Astrocyte of the cerebellum (primary cell): Measurements from ENCODE around the gene PAQR4.

Experiments used
- DNase-seq: peaks from one replicate; pipeline ENCODE4 v3.0.0-alpha.2; 2011; ENCODE audit warnings: low read depth
- H3K4me3 ChIP-seq: 2 replicates; pipeline ENCODE4 v1.5.1; 2011; ENCODE audit warnings: mild to moderate bottlenecking, low read depth, low read length, moderate library complexity
- CTCF ChIP-seq: IDR thresholded peaks from 2 replicates; pipeline ENCODE4 v1.5.1; 2012; ENCODE audit warnings: low read length, low read depth, moderate library complexity, mild to moderate bottlenecking; ENCODE audit errors: missing control alignments
- in situ Hi-C: cut with HindIII; loops from 2 replicates; pipeline ENCODE4 v1.10.0; 2017; ENCODE audit warnings: low sequenced_read_pairs

PAQR4 gene

GRCh38 chr16:2986623-2987188 is 17.6 kb downstream of the PAQR4 start:
- TF ChIP-seq CTCF, result no peak
- in situ Hi-C loops, result no loop called here
- H3K4me3 ChIP-seq, result no peak overlapping the region
- no peak for DNase-seq

GRCh38 chr16:2987286-2987685 is 18.1 kb downstream of the PAQR4 start:
- H3K4me3 ChIP-seq, result no peak overlapping the region
- in situ Hi-C loops, result no loop called here
- TF ChIP-seq CTCF, result no peak
- no peak for DNase-seq

- TF ChIP-seq CTCF, result no peak
- no peak overlapping the region for H3K4me3 ChIP-seq
- in situ Hi-C loops, result no loop called here
- no peak for DNase-seq
Observed at GRCh38 chr16:2987833-2988232, 18.7 kb downstream of the PAQR4 start.

GRCh38 chr16:2988590-2989099 is 19.5 kb downstream of the PAQR4 start:
- no peak for TF ChIP-seq CTCF
- no peak for DNase-seq
- in situ Hi-C loops, result no loop called here
- no peak overlapping the region for H3K4me3 ChIP-seq

GRCh38 chr16:2990891-2991290 is 21.7 kb downstream of the PAQR4 start:
- TF ChIP-seq CTCF, result no peak
- no peak for DNase-seq
- no peak overlapping the region for H3K4me3 ChIP-seq
- in situ Hi-C loops, result no loop called here

GRCh38 chr16:2991566-2992261 is 22.6 kb downstream of the PAQR4 start:
- H3K4me3 ChIP-seq, result no peak overlapping the region
- in situ Hi-C loops, result no loop called here
- no peak for DNase-seq
- TF ChIP-seq CTCF, result no peak
